GM19043 (cell line): ENCODE results near the gene NUPR2.
"Not testable (repeated sequence)": the region's sequence is repeated elsewhere in the genome, so short reads cannot be mapped to it uniquely, and the experiment has no call there.

Source experiments
- ATAC-seq: cut with Tn5 transposase; IDR thresholded peaks from one replicate; pipeline ENCODE4 v1.9.1; 2021; ENCODE audit warnings: low read depth; ENCODE audit not compliant: unreplicated experiment

Gene NUPR2

DNA sequence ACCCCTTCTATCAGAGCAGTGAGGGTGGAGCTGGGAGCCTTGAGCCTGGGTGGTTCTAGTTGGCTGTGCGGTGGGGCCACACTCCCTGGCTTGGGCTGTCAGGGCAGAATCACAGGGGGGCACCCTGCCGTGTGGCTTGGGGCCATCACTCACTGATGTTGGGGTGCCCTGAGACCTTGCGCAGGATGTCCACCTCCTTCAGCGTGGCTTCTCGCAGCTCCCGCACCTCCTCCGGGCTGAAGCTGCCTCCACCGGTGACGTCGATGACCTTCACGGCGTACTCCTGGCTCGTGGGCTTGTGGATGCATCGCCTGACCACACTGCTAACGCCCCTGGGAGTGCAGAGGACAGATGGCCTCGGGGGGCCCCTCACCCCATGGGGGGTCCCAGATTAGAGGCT, 28.8 kb downstream of the NUPR2 start:
- no peak for ATAC-seq

GRCh38 chr7:56086761-56087160, 29.5 kb downstream of the NUPR2 start:
- no peak for ATAC-seq

GRCh38 chr7:56083150-56083785, 32.9 kb downstream of the NUPR2 start:
- ATAC-seq = no peak

GRCh38 chr7:56081626-56082340, 34.4 kb downstream of the NUPR2 start:
- ATAC-seq = no peak

- not testable (repeated sequence) for ATAC-seq
These were observed 35.3 kb downstream of the NUPR2 start for GRCh38 chr7:56080726-56081435.

DNA sequence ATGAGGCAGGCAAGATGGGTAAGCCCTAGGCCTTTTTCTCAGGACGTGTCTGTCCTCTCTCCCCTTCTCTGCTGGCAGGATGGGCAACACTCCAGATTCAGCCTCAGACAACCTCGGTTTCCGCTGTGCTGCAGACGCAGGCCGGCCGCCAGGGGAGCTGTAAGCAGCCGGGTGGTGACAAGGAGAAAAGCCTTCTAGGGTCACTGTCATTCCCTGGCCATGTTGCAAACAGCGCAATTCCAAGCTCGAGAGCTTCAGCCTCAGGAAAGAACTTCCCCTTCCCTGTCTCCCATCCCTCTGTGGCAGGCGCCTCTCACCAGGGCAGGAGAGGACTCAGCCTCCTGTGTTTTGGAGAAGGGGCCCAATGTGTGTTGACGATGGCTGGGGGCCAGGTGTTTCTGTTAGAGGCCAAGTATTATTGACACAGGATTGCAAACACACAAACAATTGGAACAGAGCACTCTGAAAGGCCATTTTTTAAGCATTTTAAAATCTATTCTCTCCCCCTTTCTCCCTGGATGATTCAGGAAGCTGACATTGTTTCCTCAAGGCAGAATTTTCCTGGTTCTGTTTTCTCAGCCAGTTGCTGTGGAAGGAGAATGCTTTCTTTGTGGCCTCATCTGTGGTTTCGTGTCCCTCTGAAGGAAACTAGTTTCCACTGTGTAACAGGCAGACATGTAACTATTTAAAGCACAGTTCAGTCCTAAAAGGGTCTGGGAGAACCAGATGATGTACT, 36.6 kb downstream of the NUPR2 start:
- no peak for ATAC-seq

DNA sequence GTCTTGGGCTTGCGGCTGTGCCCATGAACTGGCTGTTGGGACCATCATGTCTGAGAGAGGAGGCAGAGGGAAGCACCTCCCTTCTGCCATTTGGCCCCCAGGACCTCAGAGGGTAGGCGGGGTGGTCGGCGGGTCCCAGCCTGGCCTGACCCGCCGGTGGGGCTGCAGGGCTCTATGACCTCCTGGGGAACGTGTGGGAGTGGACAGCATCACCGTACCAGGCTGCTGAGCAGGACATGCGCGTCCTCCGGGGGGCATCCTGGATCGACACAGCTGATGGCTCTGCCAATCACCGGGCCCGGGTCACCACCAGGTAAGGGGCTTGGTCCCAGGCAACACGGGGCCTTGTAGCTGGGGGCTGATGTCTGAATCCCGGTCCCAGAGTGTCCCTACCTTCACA, 38.0 kb downstream of the NUPR2 start:
- no peak for ATAC-seq

DNA sequence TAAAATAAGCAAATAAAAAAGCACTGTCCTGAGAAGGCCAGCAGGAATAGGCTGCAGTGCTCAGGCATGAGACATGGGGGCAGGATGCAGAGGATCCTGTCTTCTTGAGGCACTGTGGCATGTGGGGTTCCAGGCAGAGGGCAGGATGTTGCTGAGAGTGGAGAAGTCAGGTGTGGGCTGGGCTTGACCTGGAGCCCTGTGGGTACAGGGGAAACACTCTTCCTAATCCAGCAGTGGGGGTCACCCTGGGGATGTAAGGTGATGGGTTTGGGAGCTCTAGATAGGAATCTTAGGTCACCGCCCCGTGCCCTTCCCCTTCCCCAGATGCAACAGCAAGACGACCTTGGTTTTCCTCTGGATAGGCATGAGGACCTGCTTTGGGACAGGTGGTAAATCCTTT, 38.5 kb downstream of the NUPR2 start:
- ATAC-seq = no peak

- ATAC-seq = peak; percentile 93
These were observed 41.8 kb downstream of the NUPR2 start for GRCh38 chr7:56074371-56074791.

- ATAC-seq = not testable (repeated sequence)
These were observed 49.8 kb downstream of the NUPR2 start for GRCh38 chr7:56066376-56066775.
